Mesodermal cell (in vitro differentiated cells): ENCODE data around the gene PSAPL1.

Source experiments
- H3K27ac ChIP-seq: 2 replicates; pipeline ENCODE4 v1.7.0; 2013; ENCODE audit warnings: mild to moderate bottlenecking, low read depth, low read length, moderate library complexity; ENCODE audit not compliant: severe bottlenecking
- H3K36me3 ChIP-seq: 2 replicates; pipeline ENCODE4 v1.7.1; 2013; ENCODE audit warnings: mild to moderate bottlenecking, low read length, moderate library complexity; ENCODE audit not compliant: control insufficient read depth, insufficient read depth
- H3K4me1 ChIP-seq: one replicate; pipeline ENCODE4 v1.7.1; 2013; ENCODE audit warnings: mild to moderate bottlenecking, low read length; ENCODE audit not compliant: insufficient read depth, control insufficient read depth, poor library complexity, severe bottlenecking
- H3K4me3 ChIP-seq: 2 replicates; pipeline ENCODE4 v1.7.0; 2013; ENCODE audit warnings: low read length, control low read depth, mild to moderate bottlenecking; ENCODE audit not compliant: insufficient read depth, poor library complexity, severe bottlenecking; ENCODE audit errors: extremely low read depth
- H3K9me3 ChIP-seq: 2 replicates; pipeline ENCODE4 v1.7.1; 2013; ENCODE audit warnings: mild to moderate bottlenecking, low read length, moderate library complexity; ENCODE audit not compliant: control insufficient read depth
- WGBS, 2 experiments: methylation state at CpG; one replicate each; pipeline ENCODE4 v1.1.5; 2013; ENCODE audit warnings: missing lambda C conversion rate in 2 of 2; ENCODE audit not compliant: insufficient coverage in 2 of 2; 5-methylcytosine and 5-hydroxymethylcytosine counted together

PSAPL1 gene

DNA sequence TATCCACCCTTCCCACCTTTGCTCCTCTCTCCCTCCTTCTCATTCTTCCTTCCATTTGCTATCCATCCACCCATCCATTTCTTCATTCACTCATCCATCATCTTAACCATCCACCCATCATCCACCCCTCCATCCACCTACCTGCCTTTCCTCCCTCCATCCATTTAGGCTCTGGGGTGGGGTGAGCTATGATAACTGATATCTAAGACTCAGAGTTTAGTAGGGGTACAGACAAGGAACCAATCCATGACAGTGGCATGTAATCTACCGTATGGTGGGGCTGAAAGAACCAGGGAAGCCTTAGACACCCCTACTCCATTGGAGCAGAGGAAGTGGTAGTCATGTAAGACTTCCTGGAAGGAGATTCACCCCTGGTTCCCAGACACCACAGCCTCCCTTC is 23.2 kb downstream of the PSAPL1 start:
- H3K4me1 ChIP-seq: no peaks in the 10 kb centered on the region
- H3K36me3 ChIP-seq: no peaks in the 10 kb centered on the region
- H3K27ac ChIP-seq: no peak overlapping the region
- 100% methylated on average over 1 of the region's 1 CpG; no CpG with 5 or more reads in 1 of the 2 experiments for WGBS, 2 experiments
- peaks cover 17% of the 10 kb centered on the region for H3K9me3 ChIP-seq
- no peak overlapping the region for H3K4me3 ChIP-seq

GRCh38 chr4:7410446-7410845 is 24.3 kb downstream of the PSAPL1 start:
- WGBS, 2 experiments: 100% methylated on average over 1 of the region's 1 CpG
- no peaks in the 10 kb centered on the region for H3K4me1 ChIP-seq
- H3K36me3 ChIP-seq: no peaks in the 10 kb centered on the region
- H3K9me3 ChIP-seq: peaks cover 17% of the 10 kb centered on the region
- no peak overlapping the region for H3K27ac ChIP-seq
- H3K4me3 ChIP-seq: no peak overlapping the region

DNA sequence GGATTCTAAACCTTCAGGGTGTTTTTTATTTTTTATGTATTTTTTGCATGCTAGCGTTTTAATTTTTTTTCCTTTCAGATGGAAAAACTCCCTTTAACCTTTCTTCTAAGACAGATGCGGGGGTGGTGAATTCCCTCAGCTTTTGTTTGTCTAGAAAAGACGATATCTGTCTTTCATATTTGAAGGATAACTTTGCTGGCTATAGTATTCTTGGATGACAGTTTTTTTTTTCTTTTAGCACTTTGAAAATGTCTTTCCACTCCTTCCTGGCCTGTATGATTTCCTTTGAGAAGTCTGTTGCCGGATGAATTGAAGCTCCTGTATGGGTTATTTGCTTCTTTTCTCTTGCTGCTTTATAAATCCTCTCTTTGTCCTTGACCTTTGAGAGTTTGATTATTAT is 26.6 kb downstream of the PSAPL1 start:
- H3K36me3 ChIP-seq: no peaks in the 10 kb centered on the region
- no peak overlapping the region for H3K27ac ChIP-seq
- no peaks in the 10 kb centered on the region for H3K4me1 ChIP-seq
- no peak overlapping the region for H3K4me3 ChIP-seq
- 80% methylated on average over 1 of the region's 4 CpGs; no CpG with 5 or more reads in 1 of the 2 experiments for WGBS, 2 experiments
- peaks cover 17% of the 10 kb centered on the region for H3K9me3 ChIP-seq

DNA sequence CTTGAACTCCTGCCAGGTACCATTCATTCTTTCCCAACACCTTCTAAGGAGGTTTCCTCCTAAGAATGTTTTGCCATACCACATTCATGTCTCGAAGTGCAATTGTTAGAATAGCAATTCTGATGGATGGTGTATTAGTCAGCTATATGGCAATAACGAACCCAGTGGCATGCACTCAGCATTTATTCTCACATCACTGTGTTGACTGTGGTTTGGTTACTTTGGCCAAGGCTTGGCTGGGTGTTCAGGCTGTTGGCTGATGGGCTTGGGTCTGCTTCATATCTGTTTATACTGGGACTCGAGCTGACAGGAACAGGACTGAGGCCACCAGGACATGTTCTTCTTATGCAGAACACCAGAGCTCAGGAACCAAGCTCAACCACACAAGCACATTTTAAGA is 31.7 kb downstream of the PSAPL1 start:
- no peak overlapping the region for H3K27ac ChIP-seq
- WGBS, 2 experiments: 80% methylated on average over 1 of the region's 3 CpGs; no CpG with 5 or more reads in 1 of the 2 experiments

GRCh38 chr4:7402526-7402925 is 32.2 kb downstream of the PSAPL1 start:
- no peaks in the 10 kb centered on the region for H3K36me3 ChIP-seq
- no peak overlapping the region for H3K27ac ChIP-seq
- 58 to 81% methylated on average over 1 to 3 of the region's 4 CpGs for WGBS, 2 experiments
- H3K9me3 ChIP-seq: no peaks in the 10 kb centered on the region
- H3K4me1 ChIP-seq: peaks cover under 1% of the 10 kb centered on the region
- no peak overlapping the region for H3K4me3 ChIP-seq

More for the DNA sequence above, 31.7 kb downstream of the PSAPL1 start:
- Histone ChIP-seq H3K4me3 (no peak overlapping the region), H3K4me1 (no peaks in the 10 kb centered on the region), H3K36me3 (no peaks in the 10 kb centered on the region), H3K9me3 (no peaks in the 10 kb centered on the region)

- Histone ChIP-seq H3K9me3 (no peaks in the 10 kb centered on the region), H3K4me1 (peaks cover 8% of the 10 kb centered on the region), H3K4me3 (no peak overlapping the region), H3K36me3 (no peaks in the 10 kb centered on the region), H3K27ac (no peak overlapping the region)
- 59 to 60% methylated on average over 2 of the region's 2 CpGs for WGBS, 2 experiments
These were observed 33.9 kb downstream of the PSAPL1 start for GRCh38 chr4:7400671-7401298.

DNA sequence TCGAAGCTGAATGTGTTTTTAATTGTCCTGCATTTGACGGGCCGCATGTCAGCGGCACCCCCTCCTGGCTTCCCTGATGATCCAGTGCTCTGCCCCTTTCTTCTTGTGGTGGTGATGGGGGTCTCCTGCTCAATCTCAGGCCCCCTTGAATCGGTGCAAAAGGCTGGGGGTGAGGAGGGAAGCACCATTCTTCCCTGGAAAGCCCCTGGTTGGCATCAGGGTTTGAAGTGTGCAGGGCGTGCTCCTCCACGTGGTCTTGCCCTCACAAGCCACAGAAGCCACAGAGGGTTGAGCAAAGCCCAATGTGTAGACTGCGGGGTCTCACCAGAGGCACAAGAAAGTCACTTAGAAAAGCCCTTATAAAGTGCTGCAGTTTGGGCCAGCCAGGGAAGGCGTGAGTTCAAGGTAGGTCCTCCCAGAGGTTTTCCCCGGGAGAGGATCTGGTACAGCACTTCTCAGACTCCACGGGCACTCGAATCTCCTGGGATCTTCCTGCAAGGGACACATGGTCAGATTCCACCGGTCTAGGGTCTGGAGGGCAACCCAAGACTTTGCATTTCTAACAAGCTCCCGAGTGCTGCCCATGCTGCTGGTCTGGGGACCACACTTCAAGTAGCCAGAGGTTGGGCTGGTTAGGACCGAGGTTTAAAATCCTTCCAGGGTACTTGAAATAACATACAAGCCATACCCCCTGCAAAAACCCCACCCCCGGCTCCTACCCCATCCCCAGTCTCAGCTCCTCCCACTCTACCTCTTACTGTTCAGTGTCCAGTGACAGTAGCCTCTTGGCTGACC is 35.1 kb downstream of the PSAPL1 start:
- Histone ChIP-seq H3K9me3 (no peaks in the 10 kb centered on the region), H3K36me3 (no peaks in the 10 kb centered on the region), H3K4me3 (no peak overlapping the region), H3K27ac (no peak overlapping the region), H3K4me1 (peaks cover 8% of the 10 kb centered on the region)
- 77 to 86% methylated on average over 11 to 14 of the region's 16 CpGs for WGBS, 2 experiments

DNA sequence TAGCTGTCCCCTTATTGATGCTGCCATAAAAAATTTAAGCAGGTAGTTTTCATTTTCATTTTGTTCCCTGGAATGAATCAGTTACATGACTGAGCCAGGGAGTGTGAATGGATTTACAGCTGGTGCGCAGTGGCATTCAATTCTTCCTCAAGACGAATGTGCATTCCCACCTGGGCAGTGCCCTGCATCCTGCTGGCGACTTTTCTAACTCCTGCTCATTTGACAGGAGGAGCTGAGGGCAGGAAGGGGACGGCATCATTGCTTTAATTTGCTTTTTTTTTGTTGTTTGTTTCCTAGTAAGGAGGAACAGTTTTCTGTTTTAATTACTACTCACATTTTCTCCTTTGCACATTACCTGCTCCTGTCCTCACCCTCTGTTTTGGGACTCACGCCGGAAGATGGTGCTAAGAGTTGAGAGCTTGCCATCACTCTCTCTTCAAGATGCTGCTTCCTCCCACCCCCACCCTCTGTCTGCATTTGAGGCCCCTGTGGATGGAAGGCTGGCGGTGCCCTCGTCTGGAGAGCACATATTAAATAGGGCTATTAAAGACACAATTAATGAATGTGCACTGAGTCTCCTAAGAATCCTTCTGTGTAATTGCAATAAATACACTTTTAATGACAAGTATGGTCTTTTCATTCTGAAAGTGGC is 35.8 kb downstream of the PSAPL1 start:
- 72 to 87% methylated on average over 4 to 5 of the region's 8 CpGs for WGBS, 2 experiments

GRCh38 chr4:7398104-7398423 is 36.7 kb downstream of the PSAPL1 start:
- H3K27ac ChIP-seq: no peak overlapping the region
- 82% methylated on average over 3 to 5 of the region's 6 CpGs for WGBS, 2 experiments
- H3K4me3 ChIP-seq: no peak overlapping the region

More for the DNA sequence above, 35.8 kb downstream of the PSAPL1 start:
- H3K4me3 ChIP-seq: no peak overlapping the region
- H3K27ac ChIP-seq: no peak overlapping the region
- H3K36me3 ChIP-seq: no peaks in the 10 kb centered on the region
- H3K9me3 ChIP-seq: no peaks in the 10 kb centered on the region
- H3K4me1 ChIP-seq: peaks cover 8% of the 10 kb centered on the region

DNA sequence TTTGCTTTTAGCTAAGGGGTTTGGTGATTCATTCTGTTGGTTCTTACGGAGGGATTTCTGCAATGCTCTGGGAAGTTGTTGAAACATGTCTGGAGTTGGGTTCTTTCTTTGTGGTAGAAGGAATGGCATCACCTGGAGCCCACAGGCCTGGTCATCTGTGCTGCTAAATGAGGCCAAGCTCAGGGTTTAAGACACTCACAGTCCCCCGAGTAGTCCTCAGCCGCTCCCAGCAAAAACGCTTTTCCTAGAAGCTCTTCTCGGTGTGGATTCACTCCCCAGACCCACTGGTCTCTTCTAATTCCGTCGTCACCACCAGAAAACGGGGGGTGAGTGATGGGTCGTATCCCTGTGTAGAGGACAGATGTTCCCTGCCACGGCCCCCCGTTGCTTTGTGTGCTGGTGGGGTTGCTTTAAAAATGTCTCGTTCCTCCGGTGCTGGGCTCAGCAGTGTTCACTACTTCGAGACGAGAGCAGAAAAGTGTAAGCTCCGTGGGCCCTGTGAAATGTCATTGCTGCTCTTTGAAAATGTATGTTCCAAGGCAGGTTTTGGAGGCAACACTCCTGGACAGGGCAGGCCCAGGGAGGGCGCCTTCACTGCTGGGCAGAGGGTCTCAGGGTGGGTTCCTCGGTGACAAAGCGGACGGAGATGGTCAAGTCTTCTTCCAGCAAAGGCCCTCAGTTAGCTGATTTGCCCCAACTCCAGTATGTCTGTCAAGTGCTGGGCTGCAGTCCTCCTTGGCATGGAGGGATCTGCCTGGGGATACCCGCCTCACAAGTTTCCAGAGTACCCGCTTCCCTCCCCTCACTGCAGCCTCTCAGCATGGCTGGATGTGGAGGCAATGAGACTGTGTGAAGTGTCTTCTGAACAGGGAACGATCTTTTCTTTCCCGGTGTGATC is 37.3 kb downstream of the PSAPL1 start:
- WGBS, 2 experiments: 84 to 90% methylated on average over 18 to 20 of the region's 24 CpGs
- no peak overlapping the region for H3K4me3 ChIP-seq
- peaks cover 8% of the 10 kb centered on the region for H3K4me1 ChIP-seq
- no peaks in the 10 kb centered on the region for H3K9me3 ChIP-seq
- H3K36me3 ChIP-seq: no peaks in the 10 kb centered on the region
- no peak overlapping the region for H3K27ac ChIP-seq

More at GRCh38 chr4:7398104-7398423, 36.7 kb downstream of the PSAPL1 start:
- Histone ChIP-seq H3K36me3 (no peaks in the 10 kb centered on the region), H3K9me3 (no peaks in the 10 kb centered on the region), H3K4me1 (peaks cover 8% of the 10 kb centered on the region)
